Uterus (tissue), 4 donors: Measurements from ENCODE around the gene SRPK3. TPM values are rescaled to one million over a fixed set of nuclear protein-coding genes. Genes with fewer than 3 reads are reported as not detected.
"Not testable (repeated sequence)": the region's sequence is repeated elsewhere in the genome, so short reads cannot be mapped to it uniquely, and the experiment has no call there.

Source experiments
- DNase-seq, 2 donors: peaks; one replicate each; pipeline ENCODE4 v3.0.0-alpha.2; 2019 to 2020
- H3K27ac ChIP-seq, 2 donors: fragments of 200-600 bp; sonication (generic); 1 replicate in 1 of 2; 2 replicates in 1 of 2; pipeline ENCODE4 v1.5.1; 2016 to 2018
- H3K27me3 ChIP-seq, 2 donors: fragments of 200-600 bp; sonication (generic); one replicate each; pipeline ENCODE4 v1.5.1; 2018 to 2019; ENCODE audit warnings: control low read depth in 1 of 2
- H3K36me3 ChIP-seq, 2 donors: fragments of 200-600 bp; sonication (generic); one replicate each; pipeline ENCODE4 v1.5.1; 2019; ENCODE audit warnings: control low read depth in 1 of 2
- H3K4me1 ChIP-seq, 2 donors: fragments of 200-600 bp; sonication (generic); one replicate each; pipeline ENCODE4 v1.5.1; 2018 to 2019; ENCODE audit warnings: control low read depth in 1 of 2
- H3K4me3 ChIP-seq, 2 donors: fragments of 200-600 bp; sonication (generic); 1 replicate in 1 of 2; 2 replicates in 1 of 2; pipeline ENCODE4 v1.5.1; 2018 to 2019; ENCODE audit warnings: mild to moderate bottlenecking in 1 of 2
- H3K9me3 ChIP-seq, 2 donors: fragments of 200-600 bp; sonication (generic); one replicate each; pipeline ENCODE4 v1.5.1; 2019; ENCODE audit warnings: control low read depth in 1 of 2
- POLR2A ChIP-seq, 2 donors: fragments of 450-650 bp; IDR thresholded peaks; one replicate each; pipeline ENCODE4 v1.6.1; 2016; ENCODE audit warnings: antibody characterized with exemption in 2 of 2, mild to moderate bottlenecking in 1 of 2, moderate library complexity in 1 of 2
- intact Hi-C: fragments of 100-400 bp; cut with DNase I; formaldehyde crosslinking; loops from one replicate; pipeline ENCODE4 v1.15.1; 2023; ENCODE audit warnings: low total_unique reads
- total RNA-seq, 4 donors: library from RNA; depleted of rRNA in 3 of 4; stranded (reverse); fragments of >200 nt in 3 of 4; gene quantifications; one replicate each; pipeline versions ENCODE4 v1.1.0 to v1.2.4, GENCODE V29; 2014 to 2023
- TF ChIP-seq, protein P1 (sequence below), 4 experiments: fragments of 200-600 bp in 2 of 4; fragments of 450-650 bp in 2 of 4; sonication (generic) in 2 of 4; IDR thresholded peaks; one replicate each; pipeline ENCODE4 v1.5.1; 2016 to 2019; ENCODE audit warnings: antibody characterized with exemption in 4 of 4, mild to moderate bottlenecking in 2 of 4, moderate library complexity in 1 of 4
- donor health status: DM: yes; HTN: yes; CAD: no.

The SRPK3 gene
- total RNA-seq, 4 donors from 2014 or later = 0.76 to 13.8 (median 5.5) TPM

DNA sequence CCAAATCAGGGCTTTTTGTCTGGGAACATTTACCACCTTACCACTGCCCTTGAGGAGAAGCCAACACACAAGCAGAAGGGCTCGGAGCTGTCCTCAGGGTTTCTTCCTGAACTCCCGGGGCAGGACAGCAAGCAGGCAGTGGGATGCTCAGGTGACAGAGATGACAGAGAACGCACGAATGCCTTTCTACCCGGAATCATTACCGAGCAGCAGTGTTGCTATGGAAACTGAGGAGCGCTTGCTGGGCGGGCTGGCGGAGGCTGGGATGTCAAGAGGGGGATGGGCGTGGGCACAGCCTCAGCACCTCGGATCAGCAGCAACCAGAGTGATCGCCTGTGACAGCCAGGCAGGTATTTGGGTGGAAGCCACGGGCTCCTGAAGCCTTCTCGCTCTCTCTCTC lies 31.4 kb downstream of the SRPK3 start:
- TF ChIP-seq, protein P1, sequence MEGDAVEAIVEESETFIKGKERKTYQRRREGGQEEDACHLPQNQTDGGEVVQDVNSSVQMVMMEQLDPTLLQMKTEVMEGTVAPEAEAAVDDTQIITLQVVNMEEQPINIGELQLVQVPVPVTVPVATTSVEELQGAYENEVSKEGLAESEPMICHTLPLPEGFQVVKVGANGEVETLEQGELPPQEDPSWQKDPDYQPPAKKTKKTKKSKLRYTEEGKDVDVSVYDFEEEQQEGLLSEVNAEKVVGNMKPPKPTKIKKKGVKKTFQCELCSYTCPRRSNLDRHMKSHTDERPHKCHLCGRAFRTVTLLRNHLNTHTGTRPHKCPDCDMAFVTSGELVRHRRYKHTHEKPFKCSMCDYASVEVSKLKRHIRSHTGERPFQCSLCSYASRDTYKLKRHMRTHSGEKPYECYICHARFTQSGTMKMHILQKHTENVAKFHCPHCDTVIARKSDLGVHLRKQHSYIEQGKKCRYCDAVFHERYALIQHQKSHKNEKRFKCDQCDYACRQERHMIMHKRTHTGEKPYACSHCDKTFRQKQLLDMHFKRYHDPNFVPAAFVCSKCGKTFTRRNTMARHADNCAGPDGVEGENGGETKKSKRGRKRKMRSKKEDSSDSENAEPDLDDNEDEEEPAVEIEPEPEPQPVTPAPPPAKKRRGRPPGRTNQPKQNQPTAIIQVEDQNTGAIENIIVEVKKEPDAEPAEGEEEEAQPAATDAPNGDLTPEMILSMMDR (IDR thresholded peaks at IDR 0.05) = no peak
- no peak for TF ChIP-seq POLR2A (IDR thresholded peaks at IDR 0.05)
- Histone ChIP-seq H3K4me3 (no peak overlapping the region), H3K36me3 (no peaks in the 10 kb centered on the region), H3K4me1 (no peaks in the 10 kb centered on the region), H3K27me3 (no peaks in the 10 kb centered on the region), H3K9me3 (no peaks in the 10 kb centered on the region), H3K27ac (no peak overlapping the region)
- intact Hi-C loops = no loop called here
- DNase-seq = no peak

DNA sequence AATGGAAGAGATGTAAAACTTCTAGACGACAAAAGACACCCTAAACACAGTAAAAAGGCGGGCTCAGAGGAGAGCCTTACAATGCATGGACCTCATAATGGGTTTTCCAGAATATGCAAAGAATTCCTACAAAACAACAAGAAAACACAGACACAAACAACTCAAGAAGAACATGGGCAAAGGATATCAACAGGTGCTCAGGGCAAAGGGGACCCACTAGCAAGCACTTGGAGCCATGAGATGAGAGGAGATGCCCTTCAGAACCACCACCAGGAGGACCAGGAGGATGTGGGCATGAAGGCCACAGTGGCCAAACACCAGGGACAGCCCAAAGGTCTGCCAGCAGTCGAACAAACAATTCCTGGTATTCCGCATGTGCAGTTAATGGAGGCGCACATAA lies 32.3 kb downstream of the SRPK3 start:
- no peak for DNase-seq
- H3K27ac ChIP-seq = no peak overlapping the region
- H3K36me3 ChIP-seq = no peaks in the 10 kb centered on the region
- H3K4me1 ChIP-seq = no peaks in the 10 kb centered on the region
- H3K4me3 ChIP-seq = no peak overlapping the region
- no peaks in the 10 kb centered on the region for H3K27me3 ChIP-seq
- TF ChIP-seq, protein P1 (IDR thresholded peaks at IDR 0.05) = no peak
- TF ChIP-seq POLR2A (IDR thresholded peaks at IDR 0.05) = no peak
- no peaks in the 10 kb centered on the region for H3K9me3 ChIP-seq
- intact Hi-C loops = no loop called here

DNA sequence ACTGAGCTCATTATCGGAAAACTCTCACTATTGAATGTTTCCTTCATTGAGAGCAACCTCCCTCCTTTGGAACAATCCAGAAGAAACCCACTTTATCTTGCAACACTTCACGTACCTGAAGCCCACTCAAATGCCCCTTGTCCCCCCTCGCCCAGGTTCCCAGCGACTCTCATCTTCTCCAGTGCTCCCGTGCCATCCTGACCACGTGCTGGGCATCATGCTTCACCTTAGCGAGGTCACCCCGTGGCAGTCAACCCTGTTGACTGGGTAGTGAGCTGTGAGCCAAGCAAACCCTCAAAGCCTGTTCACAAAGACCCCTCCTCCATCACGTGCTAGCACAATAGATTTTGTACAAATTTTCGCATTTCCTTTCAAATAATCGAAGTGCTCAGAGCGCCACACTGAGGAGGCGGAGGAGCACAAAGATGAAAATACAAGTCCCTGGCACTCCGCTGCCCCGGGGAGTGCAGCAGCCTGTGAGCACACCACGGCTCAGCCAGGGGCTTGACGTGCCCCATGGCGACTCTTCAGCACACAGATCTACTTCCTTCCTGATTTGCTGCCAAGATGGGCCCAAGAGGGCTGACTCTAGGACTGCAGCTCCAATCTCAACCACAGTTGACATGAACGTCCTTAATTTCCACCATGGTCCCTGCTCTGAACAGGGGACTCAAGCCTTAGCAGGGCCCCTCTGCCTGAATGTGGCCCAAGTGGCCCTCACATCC lies 33.9 kb downstream of the SRPK3 start:
- H3K27me3 ChIP-seq = no peaks in the 10 kb centered on the region
- TF ChIP-seq, protein P1 (IDR thresholded peaks at IDR 0.05) = no peak
- TF ChIP-seq POLR2A (IDR thresholded peaks at IDR 0.05) = no peak
- DNase-seq = no peak
- no peak overlapping the region for H3K27ac ChIP-seq
- no peak overlapping the region for H3K4me3 ChIP-seq
- H3K9me3 ChIP-seq = no peaks in the 10 kb centered on the region
- no peaks in the 10 kb centered on the region for H3K4me1 ChIP-seq
- H3K36me3 ChIP-seq = no peaks in the 10 kb centered on the region
- intact Hi-C loops = no loop called here

DNA sequence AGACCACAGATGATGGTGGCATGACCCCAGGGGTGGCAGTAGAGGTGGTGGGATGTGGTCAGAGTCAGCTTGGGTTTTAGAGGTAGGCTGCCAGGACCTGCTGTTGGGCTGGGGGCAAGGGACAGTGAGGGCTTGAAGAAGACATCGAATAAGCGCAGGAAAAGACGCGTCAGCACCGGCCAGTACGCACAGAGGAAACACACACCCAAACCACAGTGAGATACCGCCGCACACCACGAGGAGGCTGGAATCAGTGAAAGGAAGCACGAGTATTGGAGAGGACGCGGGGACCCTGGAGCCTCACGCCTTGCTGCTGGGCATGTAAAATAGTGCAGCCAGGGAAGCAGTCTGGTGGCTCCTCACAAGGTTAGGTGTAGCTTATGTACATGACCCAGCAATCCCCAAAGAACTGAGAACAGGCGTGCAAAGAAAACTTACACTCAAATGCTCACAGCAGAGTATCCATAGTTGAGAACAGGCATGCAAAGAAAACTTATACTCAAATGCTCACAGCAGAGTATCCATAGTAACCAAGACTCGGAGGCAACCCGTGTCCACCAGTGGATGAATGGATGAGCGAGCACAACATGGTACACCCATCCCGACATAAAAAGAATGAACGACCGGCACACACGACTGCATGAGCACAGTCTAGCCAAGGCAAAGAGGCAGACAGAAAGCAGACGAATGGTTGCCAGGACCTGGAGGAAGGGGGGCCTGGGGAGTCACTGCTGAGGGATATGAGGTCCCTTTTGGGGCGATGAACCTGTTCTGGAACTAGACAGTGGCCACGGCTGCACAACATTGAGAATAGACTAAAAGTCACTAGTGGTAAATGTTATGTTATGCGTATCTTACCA lies 36.2 kb downstream of the SRPK3 start:
- H3K4me3 ChIP-seq = no peak overlapping the region
- DNase-seq = no peak
- H3K27me3 ChIP-seq = no peaks in the 10 kb centered on the region
- H3K9me3 ChIP-seq = no peaks in the 10 kb centered on the region
- intact Hi-C loops = no loop called here
- no peak overlapping the region for H3K27ac ChIP-seq
- no peaks in the 10 kb centered on the region for H3K36me3 ChIP-seq
- no peaks in the 10 kb centered on the region for H3K4me1 ChIP-seq
- TF ChIP-seq, protein P1 (IDR thresholded peaks at IDR 0.05) = no peak
- no peak for TF ChIP-seq POLR2A (IDR thresholded peaks at IDR 0.05)

DNA sequence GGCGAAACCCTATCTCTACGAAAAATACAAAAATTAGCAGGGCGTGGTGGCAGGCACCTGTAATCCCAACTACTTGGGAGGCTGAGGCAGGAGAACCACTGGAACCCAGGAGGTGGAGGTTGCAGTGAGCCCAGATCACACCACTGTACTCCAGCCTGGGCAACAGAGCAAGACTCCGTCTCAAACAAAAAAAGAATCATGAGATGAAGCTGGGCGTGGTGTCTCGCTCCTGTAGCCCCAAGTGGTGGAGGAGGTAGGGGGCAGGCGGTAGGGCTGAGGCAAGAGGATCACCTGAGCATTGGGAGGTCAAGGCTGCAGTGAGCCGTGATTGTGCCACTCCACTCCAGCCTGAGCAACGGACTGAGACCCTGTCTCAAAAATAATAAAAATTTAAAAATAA lies 37.2 kb downstream of the SRPK3 start:
- H3K4me3 ChIP-seq, H3K4me1 ChIP-seq, intact Hi-C loops, H3K36me3 ChIP-seq, H3K27ac ChIP-seq, H3K27me3 ChIP-seq, H3K9me3 ChIP-seq, DNase-seq: not testable (repeated sequence)
